Spleen (tissue), 11 donors: ENCODE measurements around the gene XRCC4. TPM values are rescaled to one million over a fixed set of nuclear protein-coding genes. Genes with fewer than 3 reads are reported as not detected.
"Not testable (repeated sequence)": the region's sequence is repeated elsewhere in the genome, so short reads cannot be mapped to it uniquely, and the experiment has no call there.

Source experiments
- DNase-seq: peaks from one replicate; pipeline ENCODE4 v3.0.0-alpha.2; 2020
- H3K27ac ChIP-seq, 8 donors: fragments of 200-600 bp; sonication (generic) in 7 of 8; 1 replicate in 4 of 8; 2 replicates in 4 of 8; pipeline versions ENCODE4 v1.5.0 to v1.8.0; 2016 to 2021; ENCODE audit warnings: inconsistent platforms in 4 of 8, mild to moderate bottlenecking in 4 of 8, moderate library complexity in 1 of 8
- H3K27me3 ChIP-seq, 7 donors: fragments of 200-600 bp; sonication (generic) in 6 of 7; replicated peaks in 1 of 7; 1 replicate in 4 of 7; 2 replicates in 3 of 7; pipeline versions ENCODE4 v1.5.0 to v1.8.0; 2016 to 2021; ENCODE audit warnings: inconsistent platforms in 3 of 7, mild to moderate bottlenecking in 1 of 7
- H3K36me3 ChIP-seq, 6 donors: fragments of 200-600 bp; sonication (generic) in 5 of 6; 1 replicate in 4 of 6; 2 replicates in 2 of 6; pipeline versions ENCODE4 v1.5.0 to v1.8.0; 2016 to 2021; ENCODE audit warnings: inconsistent platforms in 2 of 6
- H3K4me1 ChIP-seq, 6 donors: fragments of 200-600 bp; sonication (generic) in 5 of 6; 1 replicate in 3 of 6; 2 replicates in 3 of 6; pipeline versions ENCODE4 v1.5.0 to v1.8.0; 2016 to 2021; ENCODE audit warnings: inconsistent platforms in 3 of 6
- H3K4me3 ChIP-seq, 8 donors: fragments of 200-600 bp; sonication (generic) in 7 of 8; 1 replicate in 4 of 8; 2 replicates in 4 of 8; pipeline versions ENCODE4 v1.5.0 to v1.8.0; 2016 to 2021; ENCODE audit warnings: inconsistent platforms in 4 of 8, mild to moderate bottlenecking in 4 of 8, moderate library complexity in 2 of 8
- H3K9me3 ChIP-seq, 8 donors: fragments of 200-600 bp; sonication (generic) in 7 of 8; 1 replicate in 4 of 8; 2 replicates in 4 of 8; pipeline versions ENCODE4 v1.5.0 to v1.8.0; 2016 to 2021; ENCODE audit warnings: inconsistent platforms in 4 of 8
- POLR2A ChIP-seq, 3 donors: fragments of 450-650 bp; IDR thresholded peaks; one replicate each; pipeline ENCODE4 v1.5.1; 2017; ENCODE audit warnings: antibody characterized with exemption in 3 of 3, mild to moderate bottlenecking in 1 of 3
- POLR2AphosphoS5 ChIP-seq, 3 donors: sonication (generic); formaldehyde crosslinking; IDR thresholded peaks; one replicate each; pipeline ENCODE4 v1.5.1; 2017; ENCODE audit warnings: antibody characterized with exemption in 3 of 3
- WGBS, 5 donors: extraction: QIAGEN DNeasy Blood & Tissue Kit in 3 of 5; methylation state at CpG; one replicate each; pipeline versions ENCODE4 v1.1.5 to v1.1.7; 2013 to 2018; 5-methylcytosine and 5-hydroxymethylcytosine counted together
- intact Hi-C: fragments of 100-400 bp; cut with DNase I; formaldehyde crosslinking; loops from one replicate; pipeline ENCODE4 v1.15.0; 2023; ENCODE audit warnings: low total_unique reads
- polyA plus RNA-seq, 3 donors: library from polyadenylated mRNA; stranded (reverse); fragments of 200-250 nt; gene quantifications; one replicate each; pipeline ENCODE4 v1.2.1, GENCODE V29; 2013
- total RNA-seq, 7 donors: library from RNA; depleted of rRNA in 3 of 7; stranded (reverse); fragments of >200 nt in 3 of 7; fragmentation: NEBNext Ultra II Directional in 4 of 7; extraction: Animal tissue kit (Norgen Biotek cat#: 25700) in 4 of 7; gene quantifications; one replicate each; pipeline versions ENCODE4 v1.1.0 to v1.2.1, GENCODE V29; 2016 to 2021
- TF ChIP-seq, protein P1 (sequence below), 11 experiments: fragments of 200-600 bp in 7 of 11; fragments of 450-650 bp in 4 of 11; sonication (generic) in 4 of 11; IDR thresholded peaks in 8 of 11; conservative IDR thresholded peaks in 3 of 11; 1 replicate in 7 of 11; 2 replicates in 4 of 11; pipeline versions ENCODE4 v1.4.0 to v1.8.0; 2016 to 2021; ENCODE audit warnings: antibody characterized with exemption in 11 of 11, inconsistent platforms in 4 of 11, mild to moderate bottlenecking in 1 of 11
- donor health status: healthy with polysubstance abuse.
- donor health status: DM: no; HTN: no; CAD: no; lungs with moderate emphysema.
- donor health status: DM: no; HTN: no; CAD: no.
- donor health status: Bipolar disorder and iron deficiency.
- donor health status: healthy.
- donor health status: DM: no; HTN: no; CAD: no.
- donor health status: DM: yes; HTN: yes; CAD: no.

The XRCC4 gene
- total and polyA plus RNA-seq, 10 donors = 4.3 to 14.5 (median 9.6) TPM

DNA sequence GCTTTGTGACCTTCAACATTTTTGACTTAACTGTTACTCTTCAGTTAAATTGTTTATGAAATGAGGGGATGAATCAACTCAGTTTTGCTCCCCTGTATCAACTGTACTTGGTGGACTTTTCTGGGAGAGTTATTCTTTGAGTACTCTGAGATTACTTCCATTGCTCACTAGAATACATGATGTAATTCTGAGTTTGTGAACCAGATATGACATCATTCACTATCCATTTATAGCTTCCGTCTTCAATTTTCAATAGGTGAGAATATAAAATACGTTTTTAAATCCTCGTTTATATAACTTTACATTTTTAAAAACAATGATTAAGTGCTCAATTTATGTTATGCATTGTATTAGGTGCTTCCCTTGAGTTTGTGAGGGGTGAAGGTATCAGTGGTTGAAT, 71.0 kb downstream of the XRCC4 start:
- TF ChIP-seq POLR2A (IDR thresholded peaks at IDR 0.05) = no peak
- no peak for TF ChIP-seq POLR2AphosphoS5 (IDR thresholded peaks at IDR 0.05)
- TF ChIP-seq, protein P1, sequence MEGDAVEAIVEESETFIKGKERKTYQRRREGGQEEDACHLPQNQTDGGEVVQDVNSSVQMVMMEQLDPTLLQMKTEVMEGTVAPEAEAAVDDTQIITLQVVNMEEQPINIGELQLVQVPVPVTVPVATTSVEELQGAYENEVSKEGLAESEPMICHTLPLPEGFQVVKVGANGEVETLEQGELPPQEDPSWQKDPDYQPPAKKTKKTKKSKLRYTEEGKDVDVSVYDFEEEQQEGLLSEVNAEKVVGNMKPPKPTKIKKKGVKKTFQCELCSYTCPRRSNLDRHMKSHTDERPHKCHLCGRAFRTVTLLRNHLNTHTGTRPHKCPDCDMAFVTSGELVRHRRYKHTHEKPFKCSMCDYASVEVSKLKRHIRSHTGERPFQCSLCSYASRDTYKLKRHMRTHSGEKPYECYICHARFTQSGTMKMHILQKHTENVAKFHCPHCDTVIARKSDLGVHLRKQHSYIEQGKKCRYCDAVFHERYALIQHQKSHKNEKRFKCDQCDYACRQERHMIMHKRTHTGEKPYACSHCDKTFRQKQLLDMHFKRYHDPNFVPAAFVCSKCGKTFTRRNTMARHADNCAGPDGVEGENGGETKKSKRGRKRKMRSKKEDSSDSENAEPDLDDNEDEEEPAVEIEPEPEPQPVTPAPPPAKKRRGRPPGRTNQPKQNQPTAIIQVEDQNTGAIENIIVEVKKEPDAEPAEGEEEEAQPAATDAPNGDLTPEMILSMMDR (IDR thresholded peaks at IDR 0.05 in 8 of 11, conservative IDR thresholded peaks at IDR 0.05 in 3 of 11) = no peak
- Histone ChIP-seq H3K27me3 (no peaks in the 10 kb centered on the region), H3K36me3 (no peaks in the 10 kb centered on the region), H3K9me3 (no peaks in the 10 kb centered on the region), H3K4me1 (no peaks in the 10 kb centered on the region), H3K4me3 (no peak overlapping the region), H3K27ac (no peak overlapping the region)
- DNase-seq = no peak
- intact Hi-C loops = no loop called here
- WGBS, 5 donors = 93 to 97% (median 96%) methylated on average over 3 of the region's 3 CpGs

DNA sequence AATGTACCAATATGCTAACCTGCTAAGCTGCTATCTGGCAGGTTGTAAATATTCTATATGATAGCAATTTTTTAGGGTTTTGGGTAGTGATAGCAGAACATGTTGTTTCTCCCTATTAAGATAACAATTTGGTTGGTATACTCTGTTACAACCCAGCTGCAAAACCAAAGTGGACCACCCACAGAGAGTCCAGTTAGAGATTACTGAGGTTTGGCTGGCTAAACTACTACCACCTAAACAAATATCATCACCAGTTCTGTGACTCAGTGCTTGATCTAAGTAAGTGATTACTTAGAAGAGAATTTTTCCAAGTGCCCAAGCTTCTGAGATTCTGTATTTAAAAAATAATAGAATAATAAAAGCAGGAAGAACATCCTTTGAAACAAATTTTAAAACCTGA, 72.3 kb downstream of the XRCC4 start:
- TF ChIP-seq, protein P1 (IDR thresholded peaks at IDR 0.05 in 8 of 11, conservative IDR thresholded peaks at IDR 0.05 in 3 of 11) = no peak
- TF ChIP-seq POLR2AphosphoS5 (IDR thresholded peaks at IDR 0.05) (no peak), POLR2A (IDR thresholded peaks at IDR 0.05) (no peak)
- Histone ChIP-seq H3K4me1 (no peaks in the 10 kb centered on the region), H3K4me3 (no peak overlapping the region), H3K9me3 (no peaks in the 10 kb centered on the region), H3K27ac (no peak overlapping the region), H3K27me3 (no peaks in the 10 kb centered on the region), H3K36me3 (no peaks in the 10 kb centered on the region)
- no peak for DNase-seq
- intact Hi-C loops = no loop called here

DNA sequence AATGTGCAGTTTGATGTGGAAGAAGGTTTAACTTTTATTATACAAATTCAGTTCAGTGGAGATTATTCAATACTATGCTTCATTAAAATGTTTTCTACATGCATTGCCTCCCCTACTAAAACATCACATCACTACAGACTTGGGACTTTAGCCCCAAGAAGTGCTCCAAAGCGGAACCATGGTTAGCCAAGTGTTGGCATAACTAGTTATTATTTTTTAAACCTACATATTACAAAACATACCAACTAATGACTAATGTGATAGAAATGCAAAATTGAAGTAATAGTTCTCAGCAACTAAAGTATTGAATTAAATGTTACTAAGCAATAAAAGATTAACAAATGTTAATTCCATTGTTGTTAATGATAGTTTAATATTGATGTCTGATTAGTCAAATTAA, 74.5 kb downstream of the XRCC4 start:
- Histone ChIP-seq H3K9me3 (no peaks in the 10 kb centered on the region), H3K27me3 (no peaks in the 10 kb centered on the region), H3K4me1 (no peaks in the 10 kb centered on the region), H3K36me3 (no peaks in the 10 kb centered on the region), H3K27ac (no peak overlapping the region), H3K4me3 (no peak overlapping the region)
- TF ChIP-seq POLR2A (IDR thresholded peaks at IDR 0.05) (no peak), POLR2AphosphoS5 (IDR thresholded peaks at IDR 0.05) (no peak)
- TF ChIP-seq, protein P1 (IDR thresholded peaks at IDR 0.05 in 8 of 11, conservative IDR thresholded peaks at IDR 0.05 in 3 of 11) = no peak
- 94 to 99% (median 97%) methylated on average over 1 of the region's 1 CpG for WGBS, 5 donors
- no peak for DNase-seq
- intact Hi-C loops = no loop called here

DNA sequence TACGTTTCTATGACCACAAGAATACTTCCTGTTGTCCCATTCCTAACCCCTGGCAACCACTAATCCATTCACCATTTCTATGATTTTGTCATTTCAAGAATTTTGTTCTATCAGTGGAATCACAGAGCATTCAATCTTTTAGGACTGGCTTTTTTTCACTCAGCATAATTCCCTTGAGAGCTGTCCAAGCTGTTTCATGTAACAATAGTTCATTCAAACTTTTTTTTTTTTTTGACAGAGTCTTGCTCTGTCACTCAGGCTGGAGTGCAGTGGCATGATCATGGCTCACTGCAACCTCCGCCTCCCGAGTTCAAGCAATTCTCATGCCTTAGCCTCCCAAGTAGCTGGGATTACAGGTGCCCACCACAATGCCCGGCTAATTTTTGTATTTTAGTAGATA, 75.6 kb downstream of the XRCC4 start:
- H3K4me1 ChIP-seq, H3K27ac ChIP-seq, DNase-seq, H3K36me3 ChIP-seq, H3K9me3 ChIP-seq, H3K4me3 ChIP-seq, intact Hi-C loops, H3K27me3 ChIP-seq: not testable (repeated sequence)
- WGBS, 5 donors = 74 to 81% (median 75%) methylated on average over 4 of the region's 4 CpGs

DNA sequence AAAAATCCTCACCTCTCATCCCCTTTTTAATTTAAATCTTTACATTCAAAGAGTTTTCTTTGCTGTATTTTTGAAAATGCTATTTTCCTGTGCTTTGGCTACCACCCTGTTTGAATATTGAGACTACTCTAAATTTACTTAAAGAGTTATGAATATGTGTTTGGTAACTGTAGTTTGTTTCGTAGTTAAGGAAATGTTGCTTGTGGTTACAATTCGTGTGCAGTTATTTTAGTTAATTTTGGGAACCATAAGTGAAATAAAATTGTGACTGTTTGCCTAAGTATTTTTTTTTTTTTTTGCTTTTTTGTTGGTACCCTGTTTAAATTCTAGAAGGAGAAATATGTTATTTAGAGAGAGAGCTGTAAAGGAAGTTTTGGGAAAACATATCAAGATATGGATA, 78.7 kb downstream of the XRCC4 start:
- no peaks in the 10 kb centered on the region for H3K36me3 ChIP-seq
- no peak overlapping the region for H3K27ac ChIP-seq
- H3K4me3 ChIP-seq = no peak overlapping the region
- no peaks in the 10 kb centered on the region for H3K4me1 ChIP-seq
- H3K27me3 ChIP-seq = no peaks in the 10 kb centered on the region
- DNase-seq = no peak
- TF ChIP-seq POLR2A (IDR thresholded peaks at IDR 0.05) (no peak), POLR2AphosphoS5 (IDR thresholded peaks at IDR 0.05) (no peak)
- intact Hi-C loops = no loop called here
- WGBS, 5 donors = 32 to 60% (median 48%) methylated on average over 2 of the region's 2 CpGs
- H3K9me3 ChIP-seq = no peaks in the 10 kb centered on the region
